ENCODE results near the gene PRDM9. TPM values are rescaled to one million over a fixed set of nuclear protein-coding genes. Genes with fewer than 3 reads are reported as not detected.

Gene PRDM9
- total and polyA plus RNA-seq, 2 of the 8 experiments (the other 6 are each of a cell fraction or from before 2014, with no cell fraction given), result not detected

DNA sequence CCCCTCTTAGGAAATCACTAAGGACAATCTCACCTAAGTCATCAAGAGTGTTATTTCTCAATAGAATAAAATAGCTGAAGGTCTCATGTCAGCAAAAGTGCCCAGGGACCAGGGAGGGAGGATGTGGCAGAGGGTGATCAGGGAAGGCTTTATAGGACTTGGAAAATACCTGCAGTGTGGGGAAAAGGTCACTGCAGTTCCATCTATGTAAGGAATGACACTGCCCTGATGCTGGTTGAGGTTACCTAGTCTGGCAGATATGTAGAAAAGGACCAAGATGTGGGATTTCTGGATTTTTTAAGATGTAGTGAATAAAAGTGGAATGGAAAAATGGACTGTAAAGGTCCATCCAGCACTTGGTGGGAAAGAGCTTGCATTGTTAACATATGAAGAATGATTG, 18.3 kb downstream of the PRDM9 start:
- no peak overlapping the region for H4K8ac ChIP-seq (ENCODE audit: extremely low read depth, insufficient read depth, low read length)
- H3K14ac ChIP-seq (ENCODE audit: insufficient read length), result no peak overlapping the region
- H3K4me1 ChIP-seq (replicated peaks in 1 of 4; ENCODE audit: control insufficient read depth in 3 of 4, insufficient read depth in 4 of 4, low read length in 3 of 4), result no peaks in the 10 kb centered on the region
- H3K4me2 ChIP-seq (ENCODE audit: insufficient read depth in 1 of 2, low read depth in 2 of 2, low read length in 2 of 2), result no peak overlapping the region
- H2BK12ac ChIP-seq (ENCODE audit: low read depth, low read length), result no peak overlapping the region
- H3K23ac ChIP-seq (ENCODE audit: insufficient read length), result no peak overlapping the region
- H3K9ac ChIP-seq (replicated peaks in 1 of 4; ENCODE audit: extremely low read depth in 1 of 4, low read depth in 3 of 4, low read length in 3 of 4), result no peak overlapping the region
- no peaks in the 10 kb centered on the region for H3K36me3 ChIP-seq (ENCODE audit: control insufficient read depth in 2 of 4, insufficient read depth in 4 of 4, low read length in 3 of 4)
- no peaks in the 10 kb centered on the region for H3K79me1 ChIP-seq (ENCODE audit: low read depth, low read length)
- H3K18ac ChIP-seq (ENCODE audit: extremely low read depth, low read length), result no peak overlapping the region
- POLR2A ChIA-PET (ENCODE audit: partially characterized antibody), result no interaction called here
- H3K79me2 ChIP-seq (ENCODE audit: control insufficient read depth in 1 of 2, insufficient read depth in 2 of 2, low read length in 2 of 2), result no peaks in the 10 kb centered on the region
- no peak overlapping the region for H3K4ac ChIP-seq (replicated peaks; ENCODE audit: insufficient read length, low read depth, low read length)
- no peaks in the 10 kb centered on the region for H3K23me2 ChIP-seq (ENCODE audit: low read depth, low read length)
- H4K5ac ChIP-seq (ENCODE audit: insufficient read length, low read depth, low read length), result no peak overlapping the region
- H2BK5ac ChIP-seq (ENCODE audit: low read depth, low read length), result no peak overlapping the region
- H3K27me3 ChIP-seq (replicated peaks in 1 of 4; ENCODE audit: control insufficient read depth in 3 of 4, extremely low read depth in 1 of 4, insufficient read depth in 3 of 4, low read length in 3 of 4), result no peaks in the 10 kb centered on the region
- H2BK15ac ChIP-seq (ENCODE audit: low read length), result no peak overlapping the region
- H4K20me1 ChIP-seq (replicated peaks in 1 of 2; ENCODE audit: control insufficient read depth in 1 of 2, insufficient read depth in 2 of 2, low read length in 2 of 2), result no peaks in the 10 kb centered on the region
- CTCF ChIA-PET (ENCODE audit: partially characterized antibody), result no interaction called here
- no peak overlapping the region for H3K4me3 ChIP-seq (ENCODE audit: extremely low read depth in 1 of 4, insufficient read depth in 2 of 4, low read depth in 3 of 4, low read length in 4 of 4)
- no peak overlapping the region for H3K27ac ChIP-seq (ENCODE audit: low read depth, low read length)
- no peak for FAIRE-seq
- no peak overlapping the region for H3K56ac ChIP-seq (replicated peaks; ENCODE audit: insufficient read length, low read depth, low read length)
- H2AK5ac ChIP-seq (ENCODE audit: low read depth, low read length), result no peak overlapping the region
- H3K9me3 ChIP-seq (ENCODE audit: insufficient read depth in 2 of 2, low read depth in 1 of 2, low read length in 1 of 2), result 0 out of 4 replicates have a peak, but pooled peaks cover 0 to 2% of the 10 kb centered on the region in 2 experiments
- H2BK20ac ChIP-seq (ENCODE audit: low read length), result no peak overlapping the region
- H4K91ac ChIP-seq (replicated peaks; ENCODE audit: insufficient read length, low read length), result no peak overlapping the region
- DNase-seq (ENCODE audit: low read depth in 1 of 2, low spot score in 2 of 2), result no peak
- no peak overlapping the region for H2BK120ac ChIP-seq (replicated peaks; ENCODE audit: low read depth, low read length)
- no peak overlapping the region for H2AFZ ChIP-seq (ENCODE audit: low read length)
- TF ChIP-seq CHD2 (IDR thresholded peaks at IDR 0.05; ENCODE audit: low read length) (no peak), BACH1 (IDR thresholded peaks at IDR 0.05; ENCODE audit: low read length) (no peak), POU5F1 (IDR thresholded peaks at IDR 0.05; ENCODE audit: low read depth, low read length) (no peak), EGR1 (IDR thresholded peaks at IDR 0.05; ENCODE audit: borderline replicate concordance, low read depth, low read length) (no peak), POLR2A (IDR thresholded peaks at IDR 0.05; ENCODE audit: control extremely low read depth in 1 of 2, low read depth in 2 of 2, low read length in 2 of 2) (no peak), TCF12 (IDR thresholded peaks at IDR 0.05; ENCODE audit: low read depth, low read length) (no peak), SP2 (IDR thresholded peaks at IDR 0.05; ENCODE audit: low read length) (no peak), HDAC6 (IDR thresholded peaks at IDR 0.05; ENCODE audit: low read depth, low read length) (no peak)

Measured in H1 (cell line).